HepG2 (cell line): Measurements from ENCODE around the gene TMEM61. TPM values are rescaled to one million over a fixed set of nuclear protein-coding genes. Genes with fewer than 3 reads are reported as not detected.
A peak's percentile ranks its signal among the peaks of the same experiment; 100 is the strongest.

Experiments
- CBX5 ChIP-seq: sonication (generic); formaldehyde crosslinking; IDR thresholded peaks from 2 replicates; pipeline ENCODE4 v1.4.0; 2020; ENCODE audit warnings: missing genetic modification reagents, borderline replicate concordance
- GABPB1 ChIP-seq: IDR thresholded peaks from 2 replicates; pipeline ENCODE4 v1.6.1; 2016; ENCODE audit warnings: mild to moderate bottlenecking, missing genetic modification reagents, moderate library complexity, missing compliant biosample characterization
- KDM2A ChIP-seq: sonication (generic); formaldehyde crosslinking; IDR thresholded peaks from 2 replicates; pipeline ENCODE4 v1.4.0; 2020; ENCODE audit warnings: low read depth, missing genetic modification reagents, borderline replicate concordance
- NONO ChIP-seq, 2 experiments: fragments of 450-650 bp in 1 of 2; sonication (generic) in 1 of 2; formaldehyde crosslinking in 1 of 2; IDR thresholded peaks in 1 of 2; conservative IDR thresholded peaks in 1 of 2; 2 replicates each; pipeline versions ENCODE4 v1.6.1 to v1.8.0; 2017 to 2022; ENCODE audit warnings: mild to moderate bottlenecking in 1 of 2, missing genetic modification reagents in 1 of 2, moderate library complexity in 1 of 2
- POLR2A ChIP-seq, 2 experiments: IDR thresholded peaks; 2 replicates each; pipeline ENCODE4 v1.6.1; 2011; ENCODE audit warnings: low read depth in 2 of 2, low read length in 2 of 2, mild to moderate bottlenecking in 1 of 2, moderate library complexity in 1 of 2; ENCODE audit not compliant: insufficient read depth in 1 of 2
- RAD21 ChIP-seq: fragments of 450-650 bp; formaldehyde crosslinking; IDR thresholded peaks from 2 replicates; pipeline ENCODE4 v1.5.0; 2020; ENCODE audit warnings: mild to moderate bottlenecking
- RBAK ChIP-seq: sonication (generic); formaldehyde crosslinking; IDR thresholded peaks from 2 replicates; pipeline ENCODE4 v1.5.1; 2020; ENCODE audit warnings: mild to moderate bottlenecking, missing genetic modification reagents
- RBM39 ChIP-seq: fragments of 200-400 bp; formaldehyde crosslinking; IDR thresholded peaks from one replicate; pipeline ENCODE4 v1.6.1; 2018; ENCODE audit warnings: antibody characterized with exemption, mild to moderate bottlenecking, low read depth, low read length; ENCODE audit not compliant: poor library complexity, severe bottlenecking
- SALL2 ChIP-seq: sonication (generic); formaldehyde crosslinking; IDR thresholded peaks from 2 replicates; pipeline ENCODE4 v1.8.1; 2023; ENCODE audit warnings: mild to moderate bottlenecking, missing genetic modification reagents, inconsistent platforms
- TARDBP ChIP-seq: sonication (generic); formaldehyde crosslinking; IDR thresholded peaks from 2 replicates; pipeline ENCODE4 v1.8.0; 2022; ENCODE audit warnings: mild to moderate bottlenecking, missing genetic modification reagents
- ZFP90 ChIP-seq: sonication (generic); formaldehyde crosslinking; IDR thresholded peaks from 2 replicates; pipeline ENCODE4 v1.8.0; 2022; ENCODE audit warnings: missing genetic modification reagents, mild to moderate bottlenecking, inconsistent platforms, borderline replicate concordance
- ZFY ChIP-seq: sonication (generic); formaldehyde crosslinking; IDR thresholded peaks from 2 replicates; pipeline ENCODE4 v1.4.0; 2020; ENCODE audit warnings: missing genetic modification reagents
- ZKSCAN5 ChIP-seq: sonication (generic); formaldehyde crosslinking; IDR thresholded peaks from 2 replicates; pipeline ENCODE4 v1.5.1; 2020; ENCODE audit warnings: mild to moderate bottlenecking, missing genetic modification reagents
- ZNF274 ChIP-seq: sonication (generic); formaldehyde crosslinking; IDR thresholded peaks from 2 replicates; pipeline ENCODE4 v1.5.1; 2020; ENCODE audit warnings: mild to moderate bottlenecking, missing genetic modification reagents
- ZNF672 ChIP-seq: sonication (generic); formaldehyde crosslinking; IDR thresholded peaks from 2 replicates; pipeline ENCODE4 v1.8.1; 2022; ENCODE audit warnings: missing genetic modification reagents
- ZNF713 ChIP-seq: sonication (generic); formaldehyde crosslinking; IDR thresholded peaks from 2 replicates; pipeline ENCODE4 v1.4.0; 2020; ENCODE audit warnings: mild to moderate bottlenecking, missing genetic modification reagents
- polyA plus RNA-seq, 8 experiments: library from polyadenylated mRNA; depleted of rRNA in 3 of 8; stranded (reverse) in 7 of 8; unstranded in 1 of 8; fragments of >200 nt; fragmentation: Illumina TruSeq in 4 of 8; extraction: Trizol in 4 of 8; gene quantifications; 2 replicates each; pipeline versions ENCODE4 v1.2.1 to v1.2.3, GENCODE V29; 2011 to 2016; ENCODE audit warnings: low read depth in 4 of 8, missing spikeins in 1 of 8, mixed read lengths in 1 of 8; ENCODE audit not compliant: insufficient read depth in 1 of 8
- total RNA-seq, 5 experiments: library from RNA; depleted of rRNA; stranded (reverse); fragments of >200 nt; fragmentation: Illumina TruSeq; extraction: Trizol; gene quantifications; 2 replicates each; pipeline ENCODE4 v1.2.3, GENCODE V29; 2016; ENCODE audit warnings: low read depth in 1 of 5
- TF ChIP-seq, protein P1 (sequence below): sonication (generic); formaldehyde crosslinking; IDR thresholded peaks from 2 replicates; pipeline ENCODE4 v1.8.1; 2022; ENCODE audit warnings: low read depth, mild to moderate bottlenecking, missing genetic modification reagents
- TF ChIP-seq, protein P2 (sequence below): sonication (generic); formaldehyde crosslinking; IDR thresholded peaks from 2 replicates; pipeline ENCODE4 v1.5.1; 2020; ENCODE audit warnings: missing genetic modification reagents, mild to moderate bottlenecking, borderline replicate concordance
- TF ChIP-seq, protein P3 (sequence below): IDR thresholded peaks from 2 replicates; pipeline ENCODE4 v1.6.1; 2016; ENCODE audit warnings: low read depth, borderline replicate concordance
- TF ChIP-seq, protein P4 (sequence below): sonication (generic); formaldehyde crosslinking; IDR thresholded peaks from 2 replicates; pipeline ENCODE4 v1.5.1; 2020; ENCODE audit warnings: missing genetic modification reagents, mild to moderate bottlenecking, borderline replicate concordance

TMEM61 gene
- total and polyA plus RNA-seq, 2 of the 13 experiments (the other 11 are each of a cell fraction or from before 2014, with no cell fraction given), result not detected

GRCh38 chr1:55021942-55022546, 41.6 kb downstream of the TMEM61 start (continued):
- TF ChIP-seq CBX5 (CRISPR knock-in tag), result peak; percentile 67; the same call in 1 of the 2 replicates
- TF ChIP-seq, protein P1, sequence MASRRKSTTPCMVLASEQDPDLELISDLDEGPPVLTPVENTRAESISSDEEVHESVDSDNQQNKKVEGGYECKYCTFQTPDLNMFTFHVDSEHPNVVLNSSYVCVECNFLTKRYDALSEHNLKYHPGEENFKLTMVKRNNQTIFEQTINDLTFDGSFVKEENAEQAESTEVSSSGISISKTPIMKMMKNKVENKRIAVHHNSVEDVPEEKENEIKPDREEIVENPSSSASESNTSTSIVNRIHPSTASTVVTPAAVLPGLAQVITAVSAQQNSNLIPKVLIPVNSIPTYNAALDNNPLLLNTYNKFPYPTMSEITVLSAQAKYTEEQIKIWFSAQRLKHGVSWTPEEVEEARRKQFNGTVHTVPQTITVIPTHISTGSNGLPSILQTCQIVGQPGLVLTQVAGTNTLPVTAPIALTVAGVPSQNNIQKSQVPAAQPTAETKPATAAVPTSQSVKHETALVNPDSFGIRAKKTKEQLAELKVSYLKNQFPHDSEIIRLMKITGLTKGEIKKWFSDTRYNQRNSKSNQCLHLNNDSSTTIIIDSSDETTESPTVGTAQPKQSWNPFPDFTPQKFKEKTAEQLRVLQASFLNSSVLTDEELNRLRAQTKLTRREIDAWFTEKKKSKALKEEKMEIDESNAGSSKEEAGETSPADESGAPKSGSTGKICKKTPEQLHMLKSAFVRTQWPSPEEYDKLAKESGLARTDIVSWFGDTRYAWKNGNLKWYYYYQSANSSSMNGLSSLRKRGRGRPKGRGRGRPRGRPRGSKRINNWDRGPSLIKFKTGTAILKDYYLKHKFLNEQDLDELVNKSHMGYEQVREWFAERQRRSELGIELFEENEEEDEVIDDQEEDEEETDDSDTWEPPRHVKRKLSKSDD (CRISPR knock-in tag), result 0 out of 2 replicates have a peak, but pooled peaks have one; percentile 66
- peak; percentile 63; the same call in 1 of the 2 replicates for TF ChIP-seq GABPB1 (CRISPR knock-in tag)
- TF ChIP-seq RBM39, result no peak
- TF ChIP-seq, protein P2, sequence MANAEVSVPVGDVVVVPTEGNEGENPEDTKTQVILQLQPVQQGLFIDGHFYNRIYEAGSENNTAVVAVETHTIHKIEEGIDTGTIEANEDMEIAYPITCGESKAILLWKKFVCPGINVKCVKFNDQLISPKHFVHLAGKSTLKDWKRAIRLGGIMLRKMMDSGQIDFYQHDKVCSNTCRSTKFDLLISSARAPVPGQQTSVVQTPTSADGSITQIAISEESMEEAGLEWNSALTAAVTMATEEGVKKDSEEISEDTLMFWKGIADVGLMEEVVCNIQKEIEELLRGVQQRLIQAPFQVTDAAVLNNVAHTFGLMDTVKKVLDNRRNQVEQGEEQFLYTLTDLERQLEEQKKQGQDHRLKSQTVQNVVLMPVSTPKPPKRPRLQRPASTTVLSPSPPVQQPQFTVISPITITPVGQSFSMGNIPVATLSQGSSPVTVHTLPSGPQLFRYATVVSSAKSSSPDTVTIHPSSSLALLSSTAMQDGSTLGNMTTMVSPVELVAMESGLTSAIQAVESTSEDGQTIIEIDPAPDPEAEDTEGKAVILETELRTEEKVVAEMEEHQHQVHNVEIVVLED (CRISPR knock-in tag), result 0 out of 2 replicates have a peak, but pooled peaks have one; percentile 15
- 0 out of 4 replicates have a peak, but pooled peaks of 1 of the 2 experiments have one; percentile 18 for TF ChIP-seq POLR2A (IDR thresholded peaks at IDR 0.05; ENCODE audit: insufficient read depth in 1 of 2, low read depth in 2 of 2, low read length in 2 of 2)
- no peak for TF ChIP-seq NONO (IDR thresholded peaks at IDR 0.05)
- TF ChIP-seq NONO (CRISPR knock-in tag; conservative IDR thresholded peaks at IDR 0.05), result 0 out of 2 replicates have a peak, but pooled peaks have one; percentile 49
- TF ChIP-seq ZFY (CRISPR knock-in tag), result peak; percentile 83
- TF ChIP-seq ZNF672 (CRISPR knock-in tag), result no peak
- TF ChIP-seq KDM2A (CRISPR knock-in tag), result peak; percentile 63; the same call in 1 of the 2 replicates
- TF ChIP-seq, protein P3, sequence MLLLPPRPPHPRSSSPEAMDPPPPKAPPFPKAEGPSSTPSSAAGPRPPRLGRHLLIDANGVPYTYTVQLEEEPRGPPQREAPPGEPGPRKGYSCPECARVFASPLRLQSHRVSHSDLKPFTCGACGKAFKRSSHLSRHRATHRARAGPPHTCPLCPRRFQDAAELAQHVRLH (CRISPR knock-in tag), result 0 out of 2 replicates have a peak, but pooled peaks have one; percentile 45
- peak; percentile 93 for TF ChIP-seq RAD21 (CRISPR knock-in tag)
- 0 out of 2 replicates have a peak, but pooled peaks have one; percentile 35 for TF ChIP-seq ZFP90 (CRISPR knock-in tag)
- TF ChIP-seq SALL2 (CRISPR knock-in tag), result 0 out of 2 replicates have a peak, but pooled peaks have one; percentile 43
- TF ChIP-seq, protein P4, sequence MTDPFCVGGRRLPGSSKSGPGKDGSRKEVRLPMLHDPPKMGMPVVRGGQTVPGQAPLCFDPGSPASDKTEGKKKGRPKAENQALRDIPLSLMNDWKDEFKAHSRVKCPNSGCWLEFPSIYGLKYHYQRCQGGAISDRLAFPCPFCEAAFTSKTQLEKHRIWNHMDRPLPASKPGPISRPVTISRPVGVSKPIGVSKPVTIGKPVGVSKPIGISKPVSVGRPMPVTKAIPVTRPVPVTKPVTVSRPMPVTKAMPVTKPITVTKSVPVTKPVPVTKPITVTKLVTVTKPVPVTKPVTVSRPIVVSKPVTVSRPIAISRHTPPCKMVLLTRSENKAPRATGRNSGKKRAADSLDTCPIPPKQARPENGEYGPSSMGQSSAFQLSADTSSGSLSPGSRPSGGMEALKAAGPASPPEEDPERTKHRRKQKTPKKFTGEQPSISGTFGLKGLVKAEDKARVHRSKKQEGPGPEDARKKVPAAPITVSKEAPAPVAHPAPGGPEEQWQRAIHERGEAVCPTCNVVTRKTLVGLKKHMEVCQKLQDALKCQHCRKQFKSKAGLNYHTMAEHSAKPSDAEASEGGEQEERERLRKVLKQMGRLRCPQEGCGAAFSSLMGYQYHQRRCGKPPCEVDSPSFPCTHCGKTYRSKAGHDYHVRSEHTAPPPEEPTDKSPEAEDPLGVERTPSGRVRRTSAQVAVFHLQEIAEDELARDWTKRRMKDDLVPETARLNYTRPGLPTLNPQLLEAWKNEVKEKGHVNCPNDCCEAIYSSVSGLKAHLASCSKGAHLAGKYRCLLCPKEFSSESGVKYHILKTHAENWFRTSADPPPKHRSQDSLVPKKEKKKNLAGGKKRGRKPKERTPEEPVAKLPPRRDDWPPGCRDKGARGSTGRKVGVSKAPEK, result 0 out of 2 replicates have a peak, but pooled peaks have one; percentile 36
- 0 out of 2 replicates have a peak, but pooled peaks have one; percentile 27 for TF ChIP-seq ZKSCAN5
- no peak for TF ChIP-seq ZNF274 (CRISPR knock-in tag)
- no peak for TF ChIP-seq TARDBP (CRISPR knock-in tag)
- 0 out of 2 replicates have a peak, but pooled peaks have one; percentile 38 for TF ChIP-seq RBAK (CRISPR knock-in tag)
- TF ChIP-seq ZNF713 (CRISPR knock-in tag), result no peak
